ENCODE measurements around the gene GH2.
"Not testable (repeated sequence)": the region's sequence is repeated elsewhere in the genome, so short reads cannot be mapped to it uniquely, and the experiment has no call there.

The GH2 gene

GRCh38 chr17:63907161-63907778 lies 25.5 kb upstream of the GH2 start:
- H3K27me3 ChIP-seq (ENCODE audit: control insufficient read depth in 3 of 3, insufficient read depth in 3 of 3, low read depth in 1 of 3, low read length in 3 of 3); H2BK15ac ChIP-seq (ENCODE audit: low read length); H4K91ac ChIP-seq (ENCODE audit: low read depth, low read length, poor library complexity); H3K27ac ChIP-seq (replicated peaks; ENCODE audit: low read length); H2BK5ac ChIP-seq (ENCODE audit: low read length); H3K4me2 ChIP-seq (ENCODE audit: insufficient read depth, low read length, poor library complexity, severe bottlenecking); H2BK120ac ChIP-seq (ENCODE audit: low read depth, low read length); H3K9me3 ChIP-seq (replicated peaks in 1 of 2; ENCODE audit: control insufficient read depth in 2 of 2, insufficient read depth in 1 of 2, low read depth in 1 of 2, low read length in 2 of 2); H3K4ac ChIP-seq (ENCODE audit: low read length); H2AK5ac ChIP-seq (ENCODE audit: low read depth, low read length); H3K23ac ChIP-seq (ENCODE audit: low read depth, low read length, poor library complexity); H3K4me3 ChIP-seq (ENCODE audit: low read length in 2 of 2); H3K79me1 ChIP-seq (ENCODE audit: low read depth, low read length); H3K18ac ChIP-seq (ENCODE audit: low read length); H4K8ac ChIP-seq (ENCODE audit: low read depth, low read length); H2BK12ac ChIP-seq (ENCODE audit: low read length); DNase-seq (ENCODE audit: low spot score); H3K36me3 ChIP-seq (replicated peaks in 1 of 2; ENCODE audit: control insufficient read depth in 2 of 2, insufficient read depth in 2 of 2, low read length in 2 of 2); H3K9ac ChIP-seq (ENCODE audit: low read depth, low read length, poor library complexity); H3K4me1 ChIP-seq (ENCODE audit: control insufficient read depth in 2 of 2, insufficient read depth in 1 of 2, low read depth in 1 of 2, low read length in 2 of 2); H2AFZ ChIP-seq (ENCODE audit: low read length); H3K14ac ChIP-seq (ENCODE audit: low read length): not testable (repeated sequence)
- no CpG with 5 or more reads among the region's 12 CpGs for WGBS, 2 donors (ENCODE audit: extremely low coverage in 2 of 2, insufficient read length in 2 of 2, insufficient replicate concordance in 1 of 2)

- not testable (repeated sequence) for H4K91ac ChIP-seq (ENCODE audit: low read depth, low read length, poor library complexity); H3K18ac ChIP-seq (ENCODE audit: low read length); DNase-seq (ENCODE audit: low spot score); H3K27me3 ChIP-seq (ENCODE audit: control insufficient read depth in 3 of 3, insufficient read depth in 3 of 3, low read depth in 1 of 3, low read length in 3 of 3); H3K23ac ChIP-seq (ENCODE audit: low read depth, low read length, poor library complexity); H3K27ac ChIP-seq (replicated peaks; ENCODE audit: low read length); H3K9ac ChIP-seq (ENCODE audit: low read depth, low read length, poor library complexity); H3K4ac ChIP-seq (ENCODE audit: low read length); H3K4me2 ChIP-seq (ENCODE audit: insufficient read depth, low read length, poor library complexity, severe bottlenecking); H3K4me3 ChIP-seq (ENCODE audit: low read length in 2 of 2); H2AFZ ChIP-seq (ENCODE audit: low read length); H3K79me1 ChIP-seq (ENCODE audit: low read depth, low read length); H3K36me3 ChIP-seq (replicated peaks in 1 of 2; ENCODE audit: control insufficient read depth in 2 of 2, insufficient read depth in 2 of 2, low read length in 2 of 2); H2BK15ac ChIP-seq (ENCODE audit: low read length); H3K14ac ChIP-seq (ENCODE audit: low read length); H2BK120ac ChIP-seq (ENCODE audit: low read depth, low read length); H4K8ac ChIP-seq (ENCODE audit: low read depth, low read length); H3K9me3 ChIP-seq (replicated peaks in 1 of 2; ENCODE audit: control insufficient read depth in 2 of 2, insufficient read depth in 1 of 2, low read depth in 1 of 2, low read length in 2 of 2); H2BK5ac ChIP-seq (ENCODE audit: low read length); H2BK12ac ChIP-seq (ENCODE audit: low read length); H3K4me1 ChIP-seq (ENCODE audit: control insufficient read depth in 2 of 2, insufficient read depth in 1 of 2, low read depth in 1 of 2, low read length in 2 of 2); H2AK5ac ChIP-seq (ENCODE audit: low read depth, low read length)
- no CpG with 5 or more reads among the region's 8 CpGs for WGBS, 2 donors (ENCODE audit: extremely low coverage in 2 of 2, insufficient read length in 2 of 2, insufficient replicate concordance in 1 of 2)
These were observed 23.1 kb upstream of the GH2 start for GRCh38 chr17:63904796-63905195.

DNA sequence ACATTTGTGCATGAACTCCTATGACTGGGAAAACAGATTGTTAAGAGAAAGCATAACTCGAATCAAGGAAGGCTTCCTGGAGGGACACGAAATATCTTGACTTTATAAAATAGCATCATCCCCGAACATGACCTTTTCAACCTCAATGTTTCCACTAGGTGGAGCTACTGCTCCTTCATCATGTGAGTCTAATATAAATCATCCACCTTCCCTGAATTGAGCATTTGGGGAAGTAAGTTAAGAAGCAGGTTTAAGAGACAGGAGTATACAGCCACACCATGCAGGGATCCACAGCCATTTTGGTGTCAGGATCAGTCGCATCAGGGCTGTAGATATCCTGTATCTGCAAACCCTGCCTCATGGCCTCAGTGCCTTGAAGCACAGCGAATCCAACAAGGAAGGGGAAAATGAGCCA lies 22.1 kb upstream of the GH2 start:
- H3K9ac ChIP-seq (ENCODE audit: low read depth, low read length, poor library complexity); H2BK15ac ChIP-seq (ENCODE audit: low read length); H3K4me3 ChIP-seq (ENCODE audit: low read length in 2 of 2); H2AFZ ChIP-seq (ENCODE audit: low read length); H3K36me3 ChIP-seq (replicated peaks in 1 of 2; ENCODE audit: control insufficient read depth in 2 of 2, insufficient read depth in 2 of 2, low read length in 2 of 2); H3K27ac ChIP-seq (replicated peaks; ENCODE audit: low read length); H3K18ac ChIP-seq (ENCODE audit: low read length); H3K79me1 ChIP-seq (ENCODE audit: low read depth, low read length); DNase-seq (ENCODE audit: low spot score); H2BK5ac ChIP-seq (ENCODE audit: low read length); H3K9me3 ChIP-seq (replicated peaks in 1 of 2; ENCODE audit: control insufficient read depth in 2 of 2, insufficient read depth in 1 of 2, low read depth in 1 of 2, low read length in 2 of 2); H2BK120ac ChIP-seq (ENCODE audit: low read depth, low read length); H4K91ac ChIP-seq (ENCODE audit: low read depth, low read length, poor library complexity); H2AK5ac ChIP-seq (ENCODE audit: low read depth, low read length); H3K4me1 ChIP-seq (ENCODE audit: control insufficient read depth in 2 of 2, insufficient read depth in 1 of 2, low read depth in 1 of 2, low read length in 2 of 2); H3K27me3 ChIP-seq (ENCODE audit: control insufficient read depth in 3 of 3, insufficient read depth in 3 of 3, low read depth in 1 of 3, low read length in 3 of 3); H3K23ac ChIP-seq (ENCODE audit: low read depth, low read length, poor library complexity); H3K14ac ChIP-seq (ENCODE audit: low read length); H2BK12ac ChIP-seq (ENCODE audit: low read length); H4K8ac ChIP-seq (ENCODE audit: low read depth, low read length); H3K4ac ChIP-seq (ENCODE audit: low read length); H3K4me2 ChIP-seq (ENCODE audit: insufficient read depth, low read length, poor library complexity, severe bottlenecking): not testable (repeated sequence)
- no CpG with 5 or more reads among the region's 5 CpGs for WGBS, 2 donors (ENCODE audit: extremely low coverage in 2 of 2, insufficient read length in 2 of 2, insufficient replicate concordance in 1 of 2)

DNA sequence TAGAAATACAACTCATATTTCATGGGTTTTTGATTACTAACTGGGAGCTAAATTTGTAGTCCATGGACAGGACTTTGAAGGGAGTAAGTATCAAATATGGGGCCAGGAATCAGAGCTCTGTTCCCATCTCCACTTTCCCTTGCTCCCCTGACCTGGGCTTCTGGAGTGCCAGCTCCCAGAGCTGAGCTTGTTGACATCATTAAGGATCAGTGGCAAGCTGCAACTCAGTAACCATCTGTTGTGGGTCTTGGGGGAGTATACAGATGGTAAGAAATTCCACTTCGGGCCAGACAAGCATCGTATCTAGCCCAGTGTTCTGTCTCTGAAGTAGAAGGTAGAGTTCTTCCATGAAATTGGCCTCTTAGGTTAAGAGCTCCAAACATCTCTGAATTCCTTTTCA lies 20.2 kb upstream of the GH2 start:
- H2AFZ ChIP-seq (ENCODE audit: low read length); H3K4ac ChIP-seq (ENCODE audit: low read length); H3K9me3 ChIP-seq (replicated peaks in 1 of 2; ENCODE audit: control insufficient read depth in 2 of 2, insufficient read depth in 1 of 2, low read depth in 1 of 2, low read length in 2 of 2); H2AK5ac ChIP-seq (ENCODE audit: low read depth, low read length); H3K23ac ChIP-seq (ENCODE audit: low read depth, low read length, poor library complexity); H2BK15ac ChIP-seq (ENCODE audit: low read length); H3K4me2 ChIP-seq (ENCODE audit: insufficient read depth, low read length, poor library complexity, severe bottlenecking); H4K91ac ChIP-seq (ENCODE audit: low read depth, low read length, poor library complexity); H2BK5ac ChIP-seq (ENCODE audit: low read length); H2BK12ac ChIP-seq (ENCODE audit: low read length); H3K27me3 ChIP-seq (ENCODE audit: control insufficient read depth in 3 of 3, insufficient read depth in 3 of 3, low read depth in 1 of 3, low read length in 3 of 3); H3K36me3 ChIP-seq (replicated peaks in 1 of 2; ENCODE audit: control insufficient read depth in 2 of 2, insufficient read depth in 2 of 2, low read length in 2 of 2); H3K4me1 ChIP-seq (ENCODE audit: control insufficient read depth in 2 of 2, insufficient read depth in 1 of 2, low read depth in 1 of 2, low read length in 2 of 2); H3K27ac ChIP-seq (replicated peaks; ENCODE audit: low read length); H3K79me1 ChIP-seq (ENCODE audit: low read depth, low read length); H2BK120ac ChIP-seq (ENCODE audit: low read depth, low read length); DNase-seq (ENCODE audit: low spot score); H4K8ac ChIP-seq (ENCODE audit: low read depth, low read length); H3K4me3 ChIP-seq (ENCODE audit: low read length in 2 of 2); H3K18ac ChIP-seq (ENCODE audit: low read length); H3K14ac ChIP-seq (ENCODE audit: low read length); H3K9ac ChIP-seq (ENCODE audit: low read depth, low read length, poor library complexity): not testable (repeated sequence)
- WGBS, 2 donors (ENCODE audit: extremely low coverage in 2 of 2, insufficient read length in 2 of 2, insufficient replicate concordance in 1 of 2) = no CpG with 5 or more reads among the region's 2 CpGs
